Non-pigmented ciliary epithelial cell (primary cell): Measurements from ENCODE around the gene SDHA.
"Not testable (repeated sequence)": the region's sequence is repeated elsewhere in the genome, so short reads cannot be mapped to it uniquely, and the experiment has no call there.

ENCODE experiments used
- DNase-seq: peaks from one replicate; pipeline ENCODE4 v3.0.0-alpha.2; 2010; ENCODE audit warnings: low read depth

SDHA gene

DNA sequence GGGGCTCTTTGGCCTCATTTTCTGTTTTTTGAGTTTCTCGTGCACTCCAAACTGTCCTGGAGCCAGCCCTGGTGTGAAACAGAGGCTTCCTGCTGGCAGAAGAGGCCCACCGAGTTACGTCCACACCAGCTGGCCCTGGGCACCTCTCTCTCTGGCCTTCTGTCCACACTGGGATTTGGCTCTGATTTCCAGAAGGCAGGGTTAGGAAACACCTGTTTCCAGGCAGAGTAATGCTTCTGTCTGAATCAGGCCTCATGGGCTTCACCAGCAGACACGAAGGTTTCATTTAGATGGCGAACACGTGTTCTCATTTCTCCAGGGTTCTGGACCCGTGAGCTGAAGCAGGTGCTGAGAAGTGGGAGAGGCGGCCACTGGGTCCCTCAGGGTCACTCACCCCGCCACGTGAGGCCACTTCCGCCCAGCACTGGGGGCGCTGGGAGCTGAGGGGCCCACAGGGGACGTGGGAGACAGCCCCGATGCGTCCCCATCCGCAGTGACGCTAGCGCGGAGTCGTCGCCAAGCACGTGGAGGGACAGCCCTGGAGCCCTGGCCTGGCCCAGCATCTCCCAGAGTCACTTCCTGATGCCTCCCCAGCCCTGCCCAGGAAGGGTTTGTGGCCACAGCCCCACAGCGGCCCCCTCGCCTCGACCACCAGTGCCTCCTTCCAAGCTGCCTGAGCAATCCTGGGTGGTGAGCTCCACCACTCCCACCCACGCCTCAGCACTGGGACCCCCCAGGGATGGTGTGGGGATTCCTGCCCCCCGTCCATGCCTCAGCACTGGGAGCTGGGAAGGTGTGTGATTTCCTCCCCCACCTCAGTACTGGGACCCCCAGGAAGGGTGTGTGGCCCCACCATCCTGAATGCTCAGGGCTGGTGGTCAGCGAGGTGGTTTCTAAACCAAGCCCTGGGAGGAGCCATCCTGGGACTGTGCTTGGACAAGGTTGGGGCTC lies 31.8 kb upstream of the SDHA start:
- DNase-seq, result no peak

DNA sequence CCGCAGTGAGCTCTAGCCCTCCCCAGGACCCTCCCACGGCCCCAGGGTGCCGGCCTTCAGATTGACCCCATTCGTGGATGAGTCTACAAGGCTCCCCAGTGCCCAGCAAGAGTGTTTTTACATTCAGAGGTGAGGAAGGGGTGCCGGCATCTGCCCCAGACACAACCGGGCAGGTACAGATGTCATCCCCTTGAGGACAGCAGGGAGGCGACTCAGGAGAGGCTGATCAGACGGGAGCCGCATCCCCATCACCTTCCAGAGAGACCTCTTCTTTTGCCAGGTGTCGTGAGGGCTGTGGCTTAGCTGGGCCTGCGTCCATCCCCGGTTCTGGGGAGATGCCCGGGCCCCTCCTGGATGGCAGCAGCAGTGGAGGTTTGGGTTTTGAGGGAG lies 31.1 kb upstream of the SDHA start:
- no peak for DNase-seq

DNA sequence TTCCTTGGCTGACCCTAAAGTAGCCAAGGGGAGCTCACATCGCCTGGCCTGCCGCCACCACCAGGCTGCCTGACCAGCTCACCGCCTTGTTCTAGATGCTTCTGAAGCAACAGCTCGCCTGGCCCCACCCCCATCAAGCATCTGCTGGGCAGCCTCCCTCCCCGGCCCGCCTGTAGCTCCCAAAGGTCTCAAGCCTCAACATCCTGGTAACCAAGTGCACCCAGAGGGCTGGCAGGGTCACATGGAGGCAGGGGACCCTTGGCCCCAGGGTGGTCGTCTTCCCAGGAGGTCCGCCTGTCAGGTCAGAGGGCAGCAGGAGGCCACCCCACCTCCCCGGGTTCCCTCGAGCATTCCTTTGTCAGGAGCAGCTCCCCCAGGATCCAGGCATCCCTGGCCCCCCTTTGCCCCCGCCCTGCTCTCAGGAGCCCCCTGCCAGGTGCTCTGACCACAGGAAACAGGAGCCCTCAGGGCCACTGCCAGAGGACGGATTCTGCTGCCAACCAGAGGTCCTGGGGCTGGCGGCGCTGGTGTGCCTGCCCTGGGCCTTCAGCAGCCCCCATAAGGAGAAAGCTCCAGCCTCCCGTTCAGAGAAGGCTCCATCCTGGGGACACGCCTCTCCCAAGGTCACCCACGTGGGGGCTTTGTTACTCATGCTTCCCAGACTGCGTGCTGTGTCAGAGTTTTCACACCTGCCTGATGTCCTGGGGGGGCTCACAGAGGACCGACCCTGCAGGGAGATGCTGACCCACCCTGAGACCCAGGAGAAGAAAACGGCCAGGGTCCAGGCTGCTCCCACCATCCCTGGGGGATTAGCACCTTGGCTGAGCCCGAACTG lies 30.3 kb upstream of the SDHA start:
- DNase-seq, result no peak

DNA sequence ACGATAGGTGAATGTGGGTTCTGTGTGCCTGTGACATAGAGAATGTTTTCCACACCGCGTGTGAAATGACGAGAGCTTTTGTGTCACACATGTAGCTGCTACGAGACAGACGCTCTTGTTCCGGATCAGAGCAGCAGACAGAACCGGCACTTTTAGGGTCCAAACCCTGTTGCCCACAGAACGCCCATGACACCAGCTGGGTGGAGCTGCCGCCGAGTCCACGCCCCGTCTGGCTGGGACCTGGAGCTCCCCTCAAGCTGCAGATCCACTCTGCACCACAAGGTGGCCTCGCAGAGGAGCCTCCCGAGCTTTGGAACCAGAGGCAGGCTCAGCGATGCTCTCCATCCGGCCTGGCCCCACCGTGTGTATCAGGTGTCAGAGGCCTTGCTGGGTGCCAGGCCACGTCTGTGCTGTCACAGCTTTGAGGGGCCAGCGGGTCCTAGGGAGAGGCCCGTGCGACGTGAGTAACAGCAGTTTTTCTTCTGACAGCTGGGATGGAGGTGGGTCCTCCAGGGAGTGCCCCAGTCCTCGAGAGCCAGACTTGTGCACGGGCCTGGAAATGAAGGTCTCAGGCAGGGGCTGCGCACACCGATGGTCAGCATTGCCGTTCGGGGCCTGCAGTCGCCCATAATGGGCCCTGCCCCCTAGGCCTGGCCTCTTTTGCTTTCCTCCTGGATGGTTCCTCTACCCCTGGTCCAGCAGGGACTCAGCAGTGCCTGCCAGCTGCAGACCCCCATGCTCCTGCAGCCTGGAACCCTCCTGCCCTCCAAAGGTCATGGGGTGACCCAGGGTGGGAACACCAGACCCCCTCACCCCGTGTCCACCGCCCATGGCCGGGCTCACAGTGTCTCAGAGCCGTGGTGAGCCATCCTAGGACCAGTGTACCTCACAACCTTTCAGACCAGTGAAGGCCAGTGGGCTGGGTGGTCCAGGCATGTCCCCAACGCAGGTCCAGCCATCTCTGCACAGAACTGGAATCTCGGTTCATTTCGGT lies 29.3 kb upstream of the SDHA start:
- DNase-seq, result peak; percentile 30

DNA sequence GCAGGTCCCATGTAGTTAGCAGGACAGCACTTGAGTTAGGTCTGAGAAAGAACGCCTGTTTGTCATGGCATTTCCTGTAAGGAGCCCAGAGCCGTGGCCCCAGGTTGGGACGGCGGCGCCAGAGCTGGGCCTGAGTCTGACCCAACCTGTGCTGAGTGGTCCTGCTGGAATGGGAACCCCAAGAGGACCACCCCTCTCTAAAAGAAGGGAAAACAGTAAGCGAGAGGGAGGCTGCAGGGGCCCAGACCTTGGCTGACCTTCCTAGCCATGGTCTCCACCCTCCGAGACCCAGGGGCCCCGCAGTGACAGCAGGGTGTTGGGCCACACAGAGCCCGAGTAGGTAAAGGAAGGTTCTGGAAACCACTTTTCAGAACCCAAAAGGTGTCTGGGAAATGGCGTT lies 28.6 kb upstream of the SDHA start:
- no peak for DNase-seq

DNA sequence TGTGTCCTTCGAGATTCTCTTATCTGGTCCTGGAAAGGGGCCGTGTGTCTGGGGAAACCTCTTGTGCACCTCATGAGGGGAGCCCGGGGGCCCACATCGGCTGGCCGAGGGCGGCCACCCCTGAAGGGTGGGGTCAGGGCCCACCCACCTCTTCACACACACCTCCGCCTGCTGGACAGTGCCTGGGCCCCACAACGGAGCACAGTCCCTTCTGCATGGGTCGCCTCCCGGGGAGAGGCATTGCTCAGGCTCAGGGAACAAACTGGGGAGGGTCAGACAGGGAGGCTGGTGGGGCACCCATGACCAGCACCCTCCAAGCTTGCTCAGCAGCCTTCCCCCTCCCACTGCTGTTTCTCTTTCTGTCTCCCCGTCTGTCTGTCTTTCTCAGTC lies 28.1 kb upstream of the SDHA start:
- no peak for DNase-seq

DNA sequence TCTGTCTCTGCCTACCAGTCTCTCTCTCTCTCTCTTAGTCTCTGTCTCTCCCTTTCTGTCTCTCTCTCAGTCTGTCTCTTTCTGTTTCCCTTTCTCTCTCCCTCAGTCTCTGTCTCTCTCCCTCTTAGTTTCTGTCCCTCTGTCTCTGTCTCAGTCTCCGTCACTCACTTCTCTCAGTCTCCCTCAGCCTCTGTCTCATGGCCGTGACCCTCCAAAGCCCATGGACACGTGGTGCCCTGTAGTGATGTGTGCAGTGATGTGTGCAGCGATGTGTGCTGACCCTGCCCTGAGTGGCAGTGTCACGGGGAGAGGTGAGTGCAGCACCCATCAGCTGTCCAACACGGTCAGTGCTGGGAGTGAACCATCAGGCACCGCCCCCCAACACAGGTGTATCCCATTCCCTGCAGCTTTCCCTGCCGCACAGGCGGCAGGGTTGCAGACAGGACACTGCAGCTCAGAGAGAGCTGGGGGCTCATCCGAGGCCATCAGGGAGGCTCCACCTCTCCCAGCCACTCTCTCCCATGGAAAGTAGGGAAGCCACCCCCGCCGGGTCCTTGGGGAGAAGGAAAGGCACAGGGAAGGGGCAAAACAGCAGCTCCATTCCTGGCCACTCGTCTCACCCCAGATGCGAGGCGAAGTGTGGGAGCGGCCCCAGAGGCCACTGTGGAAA lies 27.6 kb upstream of the SDHA start:
- no peak for DNase-seq

DNA sequence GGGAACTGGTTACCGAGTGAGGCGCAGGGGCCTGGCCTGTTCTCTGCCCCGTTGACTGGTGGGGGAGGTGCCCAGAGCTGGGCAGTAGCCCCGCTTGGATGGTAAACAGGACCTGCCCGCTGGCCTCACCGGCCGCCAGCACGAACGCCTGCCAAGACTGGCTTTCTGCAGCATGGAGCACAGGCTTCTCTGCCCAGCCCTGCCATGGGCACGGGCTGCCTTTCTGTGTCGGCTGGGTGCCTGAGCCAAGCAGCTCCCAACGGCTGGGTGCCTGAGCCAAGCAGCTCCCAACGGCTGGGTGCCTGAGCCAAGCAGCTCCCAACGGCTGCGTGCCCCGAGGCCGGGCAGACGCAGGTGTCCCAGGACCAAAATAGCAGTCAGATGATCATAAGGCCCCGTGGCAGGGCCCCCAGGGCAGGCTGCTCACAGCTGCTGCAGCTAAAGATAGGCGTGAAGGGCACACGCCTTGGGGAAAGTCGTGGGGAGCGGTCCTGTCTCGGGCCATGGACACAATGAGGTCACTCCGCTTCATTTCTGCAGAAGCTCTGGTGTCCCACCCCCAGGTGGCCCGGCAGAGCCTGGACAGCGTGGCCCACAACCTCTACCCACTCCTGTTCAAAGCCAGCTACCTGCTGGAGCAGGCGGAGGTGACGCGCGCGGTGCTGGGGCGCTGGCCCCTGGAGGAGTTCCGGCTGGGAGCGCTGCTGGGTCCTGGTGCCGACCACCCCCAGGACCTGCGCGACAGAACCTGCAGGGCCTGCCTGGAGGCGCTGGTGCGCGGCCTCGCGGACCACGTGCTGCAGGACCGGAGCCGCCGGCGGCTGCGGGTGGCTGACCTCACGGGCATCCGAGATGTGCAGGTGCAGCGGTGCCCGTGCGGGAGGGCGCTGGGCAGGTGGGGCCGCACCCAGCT lies 26.8 kb upstream of the SDHA start, which contains the start of gene LRRC14B:
Gene LRRC14B (plus strand): TSS at position 460 of the 913 bp plus-strand sequence. CDS start 44 bp downstream, at position 504.
- DNase-seq, result no peak

DNA sequence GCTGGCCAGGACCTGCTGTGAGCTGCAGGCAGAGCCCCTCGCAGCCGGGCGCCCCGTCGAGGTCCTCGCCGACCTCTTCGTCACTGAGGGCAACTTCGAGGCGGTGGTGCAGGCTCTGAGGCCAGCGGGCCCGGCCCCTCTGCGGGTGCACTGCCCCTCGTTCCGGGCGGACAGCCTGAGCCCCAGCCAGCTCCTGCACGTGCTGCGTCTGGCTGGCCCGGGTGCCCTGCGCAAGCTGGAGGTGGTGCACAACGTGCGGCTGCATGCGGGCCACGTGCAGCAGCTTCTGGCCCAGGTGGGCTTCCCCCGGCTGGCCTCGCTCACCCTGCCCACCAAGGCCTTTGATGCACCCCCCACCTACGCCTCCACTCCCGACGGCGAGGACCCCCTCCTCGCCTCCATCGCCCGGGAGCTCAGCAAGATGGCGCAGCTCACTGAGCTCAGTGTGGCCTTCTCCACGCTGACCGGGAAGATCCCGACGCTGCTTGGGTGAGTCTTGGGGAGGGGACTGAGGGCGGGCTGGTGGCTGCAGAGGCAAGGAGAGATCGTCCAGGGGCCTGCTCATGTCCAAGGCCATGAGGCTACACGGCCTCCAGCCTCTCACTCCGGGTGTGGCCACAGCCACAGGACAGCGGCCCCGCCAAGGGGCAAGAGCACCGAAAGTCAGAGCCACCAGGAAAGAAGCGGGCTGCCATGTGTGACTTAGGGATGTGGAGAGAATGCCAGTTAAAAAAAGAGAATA lies 26.0 kb upstream of the SDHA start:
- DNase-seq, result no peak

DNA sequence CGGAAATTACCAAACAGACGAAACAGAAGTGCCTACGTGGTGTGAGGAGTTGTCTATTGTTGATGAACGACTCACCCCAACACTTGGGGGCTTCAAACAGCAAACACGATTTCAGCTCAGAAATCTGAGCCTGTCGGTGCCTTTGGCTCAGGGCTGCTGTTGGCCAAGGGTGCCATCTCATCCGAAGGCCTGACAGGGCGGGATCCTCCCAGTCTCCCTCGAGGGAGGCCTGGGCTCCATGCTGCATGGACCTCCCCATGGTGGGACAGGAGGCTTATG lies 25.5 kb upstream of the SDHA start:
- DNase-seq, result no peak

DNA sequence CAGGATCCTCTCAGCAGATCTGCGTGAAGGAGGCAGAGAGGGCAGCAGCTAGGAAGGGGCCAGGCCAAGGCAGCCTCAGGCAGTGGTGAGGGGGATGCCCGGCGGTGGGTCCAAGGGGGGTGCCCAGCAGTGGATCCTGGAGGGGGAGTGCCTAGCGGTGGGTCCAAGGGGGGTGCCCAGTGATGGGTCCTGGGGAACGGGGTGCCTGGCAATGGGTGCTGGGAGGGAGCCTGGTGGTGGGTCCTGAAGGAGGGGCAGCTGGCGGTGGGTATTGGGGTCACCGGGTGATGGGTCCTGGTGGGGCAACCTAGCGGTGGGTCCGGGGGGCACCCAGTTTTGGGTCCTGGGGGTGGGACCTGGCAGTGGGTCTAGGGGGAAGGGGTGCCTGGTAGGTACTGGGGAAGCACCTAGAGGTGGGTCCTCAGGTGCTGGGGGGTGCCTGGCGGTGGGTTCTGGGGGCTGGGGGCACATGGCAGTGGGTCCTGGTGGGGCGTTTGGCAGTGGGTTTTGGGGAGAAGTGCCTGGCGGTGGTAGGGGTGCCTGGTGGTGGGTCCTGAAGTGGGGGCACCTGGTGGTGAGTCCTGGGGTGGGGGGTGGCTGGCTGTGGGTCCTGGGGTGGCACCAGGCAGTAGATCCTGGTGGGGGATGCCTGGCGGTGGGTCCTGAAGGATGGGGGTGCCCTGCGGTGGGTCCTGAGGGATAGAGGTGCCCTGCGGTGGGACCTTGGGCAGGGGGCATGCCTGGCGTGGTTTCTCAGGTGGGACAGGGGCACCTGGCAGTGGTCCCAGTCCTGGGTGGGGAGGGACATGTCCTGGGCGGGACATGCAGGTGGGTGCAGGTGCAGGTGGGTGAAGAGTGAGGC lies 24.9 kb upstream of the SDHA start:
- no peak for DNase-seq

DNA sequence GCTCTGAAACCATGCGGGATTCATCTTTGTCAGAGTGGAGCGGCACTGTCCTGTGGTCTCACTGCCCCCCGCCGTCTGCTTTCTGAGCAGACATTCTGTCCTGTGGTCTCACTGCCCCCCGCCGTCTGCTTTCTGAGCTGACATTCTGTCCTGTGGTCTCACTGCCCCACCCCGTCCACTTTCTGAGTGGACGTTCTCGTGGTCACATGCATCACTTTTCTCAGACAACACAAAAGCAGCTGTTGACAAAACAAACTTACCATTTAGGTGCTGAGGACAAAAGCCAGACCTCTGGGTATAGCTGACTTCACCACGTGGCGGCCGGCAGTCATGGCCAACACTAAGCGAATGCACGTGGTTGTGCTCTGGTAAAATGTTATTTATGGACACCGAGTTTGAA lies 24.0 kb upstream of the SDHA start:
- no peak for DNase-seq

DNA sequence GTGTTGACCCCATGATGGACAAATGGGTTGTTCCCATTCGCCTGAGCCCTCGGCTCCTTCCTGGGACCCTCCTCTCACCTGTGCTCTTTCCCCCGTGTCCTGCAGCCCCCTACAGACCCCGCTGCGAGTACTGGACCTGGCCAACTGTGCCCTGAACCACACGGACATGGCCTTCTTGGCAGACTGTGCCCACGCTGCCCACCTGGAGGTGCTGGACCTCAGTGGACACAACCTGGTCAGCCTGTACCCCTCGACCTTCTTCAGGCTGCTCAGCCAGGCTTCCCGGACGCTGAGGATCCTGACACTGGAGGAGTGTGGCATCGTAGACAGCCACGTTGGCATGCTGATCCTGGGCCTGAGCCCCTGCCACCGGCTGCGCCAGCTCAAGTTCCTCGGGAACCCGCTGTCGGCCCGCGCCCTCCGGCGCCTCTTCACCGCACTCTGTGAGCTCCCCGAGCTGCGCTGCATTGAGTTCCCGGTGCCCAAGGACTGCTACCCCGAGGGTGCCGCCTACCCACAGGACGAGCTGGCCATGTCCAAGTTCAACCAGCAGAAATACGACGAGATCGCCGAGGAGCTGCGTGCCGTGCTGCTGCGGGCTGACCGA lies 23.4 kb upstream of the SDHA start:
- no peak for DNase-seq

DNA sequence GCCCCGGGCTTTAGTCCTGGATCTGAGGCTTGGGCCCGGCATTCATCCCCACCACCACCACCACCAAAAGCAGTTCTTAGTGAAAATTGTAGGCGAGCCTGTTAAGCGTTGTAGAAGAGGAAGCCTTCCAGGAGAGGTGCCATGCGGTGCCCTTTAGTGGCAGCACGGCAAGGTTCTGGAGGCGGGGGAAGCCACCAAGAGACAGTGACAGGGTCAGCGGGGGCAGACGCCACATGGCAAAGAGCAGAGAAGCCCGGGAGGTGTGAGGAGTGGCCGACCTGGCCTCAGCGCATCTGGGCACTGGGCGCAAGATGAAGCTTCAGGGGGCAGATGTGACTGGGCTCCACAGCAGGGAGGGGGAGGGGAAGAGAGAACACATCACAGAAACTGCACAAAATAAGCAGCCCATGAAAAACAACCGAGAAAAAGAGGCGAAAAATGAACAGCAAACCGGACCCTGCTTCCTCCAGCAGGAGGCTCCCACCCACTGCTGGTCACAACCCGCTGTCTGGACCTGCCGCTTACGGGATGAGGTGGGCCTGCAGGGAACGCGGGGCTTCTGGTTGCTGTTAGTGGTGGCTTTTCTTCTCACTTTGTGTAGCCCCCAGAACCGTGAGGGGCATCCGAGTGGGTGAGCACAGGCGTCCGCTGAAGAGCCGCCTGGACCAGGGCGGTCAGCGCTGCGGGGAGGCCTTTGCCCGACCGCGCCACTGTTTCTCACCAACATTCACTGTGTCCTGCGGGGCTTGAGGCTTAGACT lies 22.5 kb upstream of the SDHA start:
- no peak for DNase-seq

DNA sequence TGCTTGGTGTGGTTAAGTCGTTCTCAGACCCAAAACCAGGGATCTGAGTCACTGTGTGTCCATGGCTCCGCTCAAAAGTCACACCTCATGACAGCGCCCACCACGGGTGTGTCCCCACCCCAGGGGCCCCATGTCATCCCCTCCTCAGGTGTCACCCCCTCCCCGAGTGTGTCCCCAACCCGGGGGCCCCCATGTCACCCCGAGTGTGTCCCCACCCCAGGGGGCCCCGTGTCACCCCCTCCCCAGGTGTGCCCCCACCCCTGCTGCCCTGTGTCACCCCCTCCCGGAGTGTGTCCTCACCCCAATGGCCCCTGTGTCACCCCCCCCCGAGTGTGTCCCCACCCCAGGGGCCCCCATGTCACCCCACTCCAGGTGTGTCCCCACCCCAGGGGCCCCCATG lies 21.8 kb upstream of the SDHA start:
- DNase-seq, result no peak

DNA sequence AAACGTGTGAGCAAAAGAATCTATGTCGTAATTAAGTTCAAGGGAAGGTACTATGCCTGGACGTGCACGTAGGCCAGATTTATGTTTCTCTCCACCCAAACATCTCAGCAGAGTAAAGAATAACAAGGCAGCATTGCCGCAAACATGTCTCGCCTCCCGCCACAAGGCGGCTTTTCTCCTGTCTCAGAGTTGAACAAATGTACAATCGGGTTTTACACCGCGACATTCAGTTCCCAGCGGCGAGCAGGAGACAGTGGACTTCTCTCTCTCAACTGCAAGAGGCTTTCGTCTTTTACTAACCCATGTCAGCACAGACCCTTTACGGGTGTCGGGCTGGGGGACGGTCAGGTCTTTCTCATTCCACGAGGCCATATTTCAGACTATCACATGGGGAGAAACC lies 21.1 kb upstream of the SDHA start:
- DNase-seq, result not testable (repeated sequence)

DNA sequence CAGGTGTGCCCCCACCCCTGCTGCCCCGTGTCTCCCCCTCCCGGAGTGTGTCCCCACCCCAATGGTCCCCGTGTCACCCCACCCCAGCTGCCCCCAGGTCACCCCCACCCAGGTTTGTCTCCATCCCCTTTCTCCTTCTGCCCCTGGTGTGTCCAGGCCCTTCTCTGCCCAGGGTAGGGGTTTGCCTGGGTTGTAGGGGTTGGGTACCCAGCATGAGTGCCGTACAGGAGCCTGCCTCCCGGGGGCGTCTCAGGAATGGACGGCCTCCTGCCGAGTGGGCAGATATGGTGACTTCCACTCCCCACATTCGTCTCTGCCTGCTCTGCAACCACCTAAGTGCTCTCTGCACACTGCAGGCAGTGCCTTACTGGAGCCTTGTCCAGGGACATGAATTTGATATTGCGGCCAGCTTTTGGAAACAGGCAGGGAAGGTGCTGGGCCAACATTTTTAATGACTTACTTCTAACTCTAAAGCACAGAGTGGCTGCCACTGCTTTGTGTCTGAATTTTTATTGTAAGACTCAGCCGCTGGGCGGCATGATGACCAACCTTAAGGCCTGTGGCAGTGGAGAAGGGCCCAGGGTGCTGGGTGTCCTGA lies 20.1 kb upstream of the SDHA start:
- no peak for DNase-seq
